ENCODE measurements around the gene SORCS3.

Gene SORCS3

DNA sequence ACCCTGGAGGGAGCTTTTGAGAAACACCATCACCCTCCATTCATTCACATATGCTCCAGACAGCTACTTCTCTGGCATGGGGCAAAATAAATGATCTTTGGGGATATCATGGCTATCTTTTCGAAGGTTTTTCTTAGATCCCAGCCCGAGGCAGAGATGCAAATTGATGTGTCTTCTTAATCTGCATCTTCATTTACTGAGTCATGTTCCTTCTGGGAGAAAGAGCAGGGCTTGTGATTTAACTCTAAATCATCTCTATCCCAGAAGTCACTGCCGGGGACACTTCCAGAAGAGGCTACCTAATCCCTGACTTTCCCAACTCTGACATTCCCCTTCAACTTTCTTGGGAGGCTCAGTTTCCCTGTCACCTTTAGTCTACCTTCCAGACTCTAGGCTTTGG lies 90.1 kb downstream of the SORCS3 start:
- Histone ChIP-seq H3K27ac (ENCODE audit: low read depth, low read length) (no peak overlapping the region), H3K27me3 (ENCODE audit: control insufficient read depth in 1 of 2, insufficient read depth in 2 of 2, low read length in 2 of 2) (no peaks in the 10 kb centered on the region), H3K4me3 (ENCODE audit: low read depth in 1 of 2, low read length in 2 of 2) (no peak overlapping the region), H3K36me3 (ENCODE audit: control insufficient read depth in 1 of 2, insufficient read depth in 2 of 2, low read length in 2 of 2) (no peaks in the 10 kb centered on the region), H3K9me3 (ENCODE audit: control insufficient read depth in 1 of 2, low read length in 2 of 2) (no peaks in the 10 kb centered on the region), H3K4me1 (ENCODE audit: control insufficient read depth in 1 of 2, insufficient read depth in 2 of 2, low read length in 2 of 2) (no peaks in the 10 kb centered on the region), H3K9ac (ENCODE audit: low read depth in 1 of 2, low read length in 2 of 2) (no peak overlapping the region)

- Histone ChIP-seq H3K4me3 (ENCODE audit: low read depth in 1 of 2, low read length in 2 of 2) (no peak overlapping the region), H3K4me1 (ENCODE audit: control insufficient read depth in 1 of 2, insufficient read depth in 2 of 2, low read length in 2 of 2) (no peaks in the 10 kb centered on the region), H3K36me3 (ENCODE audit: control insufficient read depth in 1 of 2, insufficient read depth in 2 of 2, low read length in 2 of 2) (no peaks in the 10 kb centered on the region), H3K27me3 (ENCODE audit: control insufficient read depth in 1 of 2, insufficient read depth in 2 of 2, low read length in 2 of 2) (no peaks in the 10 kb centered on the region), H3K27ac (ENCODE audit: low read depth, low read length) (no peak overlapping the region), H3K9ac (ENCODE audit: low read depth in 1 of 2, low read length in 2 of 2) (no peak overlapping the region), H3K9me3 (ENCODE audit: control insufficient read depth in 1 of 2, low read length in 2 of 2) (no peaks in the 10 kb centered on the region)
Observed at GRCh38 chr10:104732222-104732621, 91.1 kb downstream of the SORCS3 start.

DNA sequence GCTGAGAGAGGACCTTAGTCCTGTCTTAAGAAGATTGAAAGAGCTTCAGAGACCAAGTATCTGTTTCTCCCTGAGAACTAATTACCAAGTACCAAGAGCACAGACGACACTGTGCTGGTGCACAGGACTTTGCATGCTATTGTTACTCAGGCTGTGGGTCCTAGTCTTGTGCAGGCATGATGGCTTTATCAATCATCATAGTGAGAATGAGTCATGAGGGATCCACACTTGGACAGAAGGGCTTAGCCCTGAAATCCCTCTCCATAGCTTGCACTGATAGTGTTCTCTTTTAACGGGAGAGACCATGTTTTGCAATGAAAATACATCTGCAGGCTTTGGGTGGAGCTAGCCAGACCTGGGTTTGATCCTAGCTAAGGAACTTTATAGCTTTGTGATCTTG lies 93.3 kb downstream of the SORCS3 start:
- no peak overlapping the region for H3K9ac ChIP-seq (ENCODE audit: low read depth in 1 of 2, low read length in 2 of 2)
- no peaks in the 10 kb centered on the region for H3K9me3 ChIP-seq (ENCODE audit: control insufficient read depth in 1 of 2, low read length in 2 of 2)

DNA sequence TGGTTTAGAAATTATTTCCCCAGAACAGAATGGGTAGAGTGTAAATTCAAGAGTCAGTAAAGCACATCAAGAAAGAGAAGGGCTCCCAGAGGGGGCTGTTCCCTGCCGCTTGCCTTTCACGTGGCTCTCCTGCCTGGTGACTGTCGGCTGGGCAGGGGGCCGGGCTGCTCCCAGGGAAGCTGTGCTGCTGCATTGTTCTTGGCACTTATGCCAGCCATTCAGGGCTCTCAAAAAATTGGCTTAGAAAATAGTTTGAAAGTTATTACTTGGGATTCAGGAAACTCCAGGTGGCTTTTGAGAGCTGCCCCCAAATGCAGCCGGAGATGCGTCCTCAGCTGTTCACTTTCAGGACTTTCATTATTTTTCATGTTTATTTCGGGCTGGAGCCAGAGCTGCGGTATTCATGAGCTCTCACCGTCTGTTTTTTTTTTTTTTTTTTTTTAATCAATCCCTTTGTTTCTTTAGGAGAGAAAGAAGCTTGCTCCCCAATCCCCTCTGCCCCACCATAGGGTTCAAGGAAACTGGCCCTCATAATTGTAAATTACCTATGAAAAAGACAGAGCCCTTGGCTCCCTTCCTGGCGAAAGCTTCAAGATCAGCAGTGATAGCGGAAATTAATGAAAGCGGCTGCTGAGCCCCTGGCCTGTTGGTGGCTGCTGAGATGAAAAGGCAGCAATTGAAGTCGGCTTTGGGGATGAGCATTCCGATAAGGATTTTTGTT lies 94.1 kb downstream of the SORCS3 start:
- Histone ChIP-seq H3K4me3 (ENCODE audit: low read depth in 1 of 2, low read length in 2 of 2) (no peak overlapping the region), H3K9me3 (ENCODE audit: control insufficient read depth in 1 of 2, low read length in 2 of 2) (no peaks in the 10 kb centered on the region), H3K4me1 (ENCODE audit: control insufficient read depth in 1 of 2, insufficient read depth in 2 of 2, low read length in 2 of 2) (no peaks in the 10 kb centered on the region), H3K36me3 (ENCODE audit: control insufficient read depth in 1 of 2, insufficient read depth in 2 of 2, low read length in 2 of 2) (no peaks in the 10 kb centered on the region), H3K9ac (ENCODE audit: low read depth in 1 of 2, low read length in 2 of 2) (no peak overlapping the region), H3K27ac (ENCODE audit: low read depth, low read length) (no peak overlapping the region), H3K27me3 (ENCODE audit: control insufficient read depth in 1 of 2, insufficient read depth in 2 of 2, low read length in 2 of 2) (no peaks in the 10 kb centered on the region)

More for the DNA sequence above, 93.3 kb downstream of the SORCS3 start:
- Histone ChIP-seq H3K4me1 (ENCODE audit: control insufficient read depth in 1 of 2, insufficient read depth in 2 of 2, low read length in 2 of 2) (no peaks in the 10 kb centered on the region), H3K27me3 (ENCODE audit: control insufficient read depth in 1 of 2, insufficient read depth in 2 of 2, low read length in 2 of 2) (no peaks in the 10 kb centered on the region), H3K36me3 (ENCODE audit: control insufficient read depth in 1 of 2, insufficient read depth in 2 of 2, low read length in 2 of 2) (no peaks in the 10 kb centered on the region), H3K4me3 (ENCODE audit: low read depth in 1 of 2, low read length in 2 of 2) (no peak overlapping the region), H3K27ac (ENCODE audit: low read depth, low read length) (no peak overlapping the region)

- H3K4me3 ChIP-seq (ENCODE audit: low read depth in 1 of 2, low read length in 2 of 2) = no peak overlapping the region
- H3K9me3 ChIP-seq (ENCODE audit: control insufficient read depth in 1 of 2, low read length in 2 of 2) = no peaks in the 10 kb centered on the region
- H3K27me3 ChIP-seq (ENCODE audit: control insufficient read depth in 1 of 2, insufficient read depth in 2 of 2, low read length in 2 of 2) = no peaks in the 10 kb centered on the region
- H3K36me3 ChIP-seq (ENCODE audit: control insufficient read depth in 1 of 2, insufficient read depth in 2 of 2, low read length in 2 of 2) = no peaks in the 10 kb centered on the region
- no peak overlapping the region for H3K27ac ChIP-seq (ENCODE audit: low read depth, low read length)
- no peak overlapping the region for H3K9ac ChIP-seq (ENCODE audit: low read depth in 1 of 2, low read length in 2 of 2)
- H3K4me1 ChIP-seq (ENCODE audit: control insufficient read depth in 1 of 2, insufficient read depth in 2 of 2, low read length in 2 of 2) = no peaks in the 10 kb centered on the region
Observed at GRCh38 chr10:104735757-104736391, 94.8 kb downstream of the SORCS3 start.

DNA sequence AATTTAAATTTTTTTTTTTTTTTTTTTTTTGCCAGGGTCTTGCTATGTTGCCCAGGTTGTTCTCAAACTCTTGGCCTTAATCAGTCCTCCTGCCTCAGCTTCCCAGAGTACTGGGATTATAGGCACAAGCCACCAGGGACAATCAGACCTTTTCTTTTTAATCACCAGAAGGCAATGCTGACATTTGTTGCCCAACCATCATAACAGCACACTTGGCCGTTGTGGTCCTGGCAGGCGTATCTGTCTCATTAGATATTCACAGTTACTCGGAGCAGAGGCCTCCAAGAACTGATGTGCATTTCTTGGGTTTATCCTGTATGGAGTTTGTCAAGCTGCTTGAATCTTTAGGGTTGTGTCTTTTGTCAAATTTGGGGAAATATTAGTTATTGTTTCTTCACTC lies 100.0 kb downstream of the SORCS3 start:
- Histone ChIP-seq H3K4me1 (ENCODE audit: control insufficient read depth in 1 of 2, insufficient read depth in 2 of 2, low read length in 2 of 2) (no peaks in the 10 kb centered on the region), H3K27me3 (ENCODE audit: control insufficient read depth in 1 of 2, insufficient read depth in 2 of 2, low read length in 2 of 2) (no peaks in the 10 kb centered on the region), H3K36me3 (ENCODE audit: control insufficient read depth in 1 of 2, insufficient read depth in 2 of 2, low read length in 2 of 2) (no peaks in the 10 kb centered on the region)

GRCh38 chr10:104744052-104744451 lies 103.0 kb downstream of the SORCS3 start:
- no peak overlapping the region for H3K4me3 ChIP-seq (ENCODE audit: low read depth in 1 of 2, low read length in 2 of 2)
- H3K27ac ChIP-seq (ENCODE audit: low read depth, low read length) = no peak overlapping the region
- H3K9ac ChIP-seq (ENCODE audit: low read depth in 1 of 2, low read length in 2 of 2) = no peak overlapping the region
- H3K4me1 ChIP-seq (ENCODE audit: control insufficient read depth in 1 of 2, insufficient read depth in 2 of 2, low read length in 2 of 2) = no peaks in the 10 kb centered on the region
- H3K36me3 ChIP-seq (ENCODE audit: control insufficient read depth in 1 of 2, insufficient read depth in 2 of 2, low read length in 2 of 2) = no peaks in the 10 kb centered on the region
- no peaks in the 10 kb centered on the region for H3K9me3 ChIP-seq (ENCODE audit: control insufficient read depth in 1 of 2, low read length in 2 of 2)
- no peaks in the 10 kb centered on the region for H3K27me3 ChIP-seq (ENCODE audit: control insufficient read depth in 1 of 2, insufficient read depth in 2 of 2, low read length in 2 of 2)

More for the DNA sequence above, 100.0 kb downstream of the SORCS3 start:
- H3K4me3 ChIP-seq (ENCODE audit: low read depth in 1 of 2, low read length in 2 of 2) = no peak overlapping the region
- no peak overlapping the region for H3K9ac ChIP-seq (ENCODE audit: low read depth in 1 of 2, low read length in 2 of 2)
- H3K27ac ChIP-seq (ENCODE audit: low read depth, low read length) = no peak overlapping the region
- H3K9me3 ChIP-seq (ENCODE audit: control insufficient read depth in 1 of 2, low read length in 2 of 2) = no peaks in the 10 kb centered on the region

DNA sequence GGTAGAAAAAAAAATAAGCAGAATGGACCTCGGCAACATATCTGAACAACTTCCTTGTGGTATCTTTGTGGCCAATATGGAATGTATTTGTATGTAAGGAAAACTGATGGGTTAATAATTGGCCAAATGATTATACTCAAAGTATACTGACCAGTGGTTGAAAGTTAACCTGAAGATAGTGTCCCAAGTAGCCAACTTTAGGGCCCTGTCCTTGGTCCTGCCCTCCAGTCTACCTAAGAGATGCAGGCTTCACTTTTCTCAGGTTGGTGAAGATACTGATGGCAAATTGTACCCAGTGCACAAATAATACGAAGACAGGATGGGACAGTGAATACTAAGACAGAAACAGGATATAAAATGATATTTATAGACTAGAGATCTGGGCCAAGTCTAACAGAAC lies 109.2 kb downstream of the SORCS3 start:
- H3K27me3 ChIP-seq (ENCODE audit: control insufficient read depth in 1 of 2, insufficient read depth in 2 of 2, low read length in 2 of 2) = no peaks in the 10 kb centered on the region
- H3K9ac ChIP-seq (ENCODE audit: low read depth in 1 of 2, low read length in 2 of 2) = no peak overlapping the region
- H3K36me3 ChIP-seq (ENCODE audit: control insufficient read depth in 1 of 2, insufficient read depth in 2 of 2, low read length in 2 of 2) = no peaks in the 10 kb centered on the region
- H3K9me3 ChIP-seq (ENCODE audit: control insufficient read depth in 1 of 2, low read length in 2 of 2) = no peaks in the 10 kb centered on the region
- no peak overlapping the region for H3K27ac ChIP-seq (ENCODE audit: low read depth, low read length)
- H3K4me3 ChIP-seq (ENCODE audit: low read depth in 1 of 2, low read length in 2 of 2) = no peak overlapping the region
- no peaks in the 10 kb centered on the region for H3K4me1 ChIP-seq (ENCODE audit: control insufficient read depth in 1 of 2, insufficient read depth in 2 of 2, low read length in 2 of 2)

GRCh38 chr10:104762793-104763192 lies 121.7 kb downstream of the SORCS3 start:
- Histone ChIP-seq H3K9me3 (ENCODE audit: control insufficient read depth in 1 of 2, low read length in 2 of 2) (no peaks in the 10 kb centered on the region), H3K27ac (ENCODE audit: low read depth, low read length) (no peak overlapping the region), H3K27me3 (ENCODE audit: control insufficient read depth in 1 of 2, insufficient read depth in 2 of 2, low read length in 2 of 2) (no peaks in the 10 kb centered on the region), H3K4me1 (ENCODE audit: control insufficient read depth in 1 of 2, insufficient read depth in 2 of 2, low read length in 2 of 2) (no peaks in the 10 kb centered on the region), H3K36me3 (ENCODE audit: control insufficient read depth in 1 of 2, insufficient read depth in 2 of 2, low read length in 2 of 2) (no peaks in the 10 kb centered on the region), H3K4me3 (ENCODE audit: low read depth in 1 of 2, low read length in 2 of 2) (no peak overlapping the region), H3K9ac (ENCODE audit: low read depth in 1 of 2, low read length in 2 of 2) (no peak overlapping the region)

GRCh38 chr10:104766341-104766740 lies 125.3 kb downstream of the SORCS3 start:
- H3K4me3 ChIP-seq (ENCODE audit: low read depth in 1 of 2, low read length in 2 of 2) = no peak overlapping the region

More at GRCh38 chr10:104766341-104766740, 125.3 kb downstream of the SORCS3 start:
- Histone ChIP-seq H3K27me3 (ENCODE audit: control insufficient read depth in 1 of 2, insufficient read depth in 2 of 2, low read length in 2 of 2) (no peaks in the 10 kb centered on the region), H3K9me3 (ENCODE audit: control insufficient read depth in 1 of 2, low read length in 2 of 2) (no peaks in the 10 kb centered on the region), H3K4me1 (ENCODE audit: control insufficient read depth in 1 of 2, insufficient read depth in 2 of 2, low read length in 2 of 2) (no peaks in the 10 kb centered on the region), H3K9ac (ENCODE audit: low read depth in 1 of 2, low read length in 2 of 2) (no peak overlapping the region), H3K36me3 (ENCODE audit: control insufficient read depth in 1 of 2, insufficient read depth in 2 of 2, low read length in 2 of 2) (no peaks in the 10 kb centered on the region), H3K27ac (ENCODE audit: low read depth, low read length) (no peak overlapping the region)

Measured in duodenal mucosa (tissue), 2 donors.